IMR-90 (cell line): ENCODE data around the gene SOX9. TPM values are rescaled to one million over a fixed set of nuclear protein-coding genes. Genes with fewer than 3 reads are reported as not detected.

Source experiments
- ATAC-seq: fragments of 200-7000 bp; cut with Tn5 transposase; 2 replicates; pipeline ENCODE4 v1.9.1; 2020; ENCODE audit warnings: low read depth, mild to moderate bottlenecking, moderate library complexity
- BruUV-seq: library from RNA; stranded (reverse); fragments of 400-500 nt; replicated peaks from 2 replicates; lab custom pipeline; 2021; lab: Mats Ljungman, UMichigan
- CTCF ChIA-PET: fragments of 300-600 bp; formaldehyde crosslinking; extraction: SDS; loops from one replicate; lab custom pipeline; 2021; ENCODE audit warnings: antibody characterized with exemption; lab: Yijun Ruan, JAX
- POLR2A ChIA-PET: fragments of 300-600 bp; sonication (Branson Sonifier 250); formaldehyde crosslinking; loops from one replicate; lab custom pipeline; 2022; ENCODE audit warnings: antibody characterized with exemption; ENCODE audit not compliant: unreplicated experiment; lab: Charles Lee
- DNase-seq: peaks from one replicate; pipeline ENCODE4 v3.0.0; 2013
- H2AFZ ChIP-seq: replicated peaks from 2 replicates; pipeline ENCODE3; 2013; ENCODE audit warnings: low read length, mild to moderate bottlenecking; ENCODE audit not compliant: poor library complexity
- H2AK5ac ChIP-seq: 2 replicates; pipeline ENCODE4 v1.6.1; 2013; ENCODE audit warnings: low read depth, low read length, inconsistent platforms
- H2AK9ac ChIP-seq: replicated peaks from 2 replicates; pipeline ENCODE3; 2013; ENCODE audit warnings: mild to moderate bottlenecking, low read depth, low read length, moderate library complexity; ENCODE audit not compliant: poor library complexity
- H2BK120ac ChIP-seq: 2 replicates; pipeline ENCODE4 v1.6.1; 2013; ENCODE audit warnings: low read depth, low read length, inconsistent platforms
- H2BK15ac ChIP-seq: 3 replicates; pipeline ENCODE4 v1.6.1; 2013; ENCODE audit warnings: low read depth, low read length, inconsistent platforms
- H2BK20ac ChIP-seq: 2 replicates; pipeline ENCODE4 v1.6.1; 2013; ENCODE audit warnings: low read depth, mild to moderate bottlenecking, inconsistent platforms, low read length, moderate library complexity
- H2BK5ac ChIP-seq: 2 replicates; pipeline ENCODE4 v1.6.1; 2013; ENCODE audit warnings: mild to moderate bottlenecking, low read depth, low read length, inconsistent platforms; ENCODE audit not compliant: poor library complexity, severe bottlenecking
- H3K14ac ChIP-seq: replicated peaks from 2 replicates; pipeline ENCODE4 v1.6.1; 2013; ENCODE audit warnings: low read depth, low read length, inconsistent platforms
- H3K18ac ChIP-seq: 2 replicates; pipeline ENCODE4 v1.6.1; 2013; ENCODE audit warnings: low read depth, low read length, control low read depth
- H3K23ac ChIP-seq: 2 replicates; pipeline ENCODE4 v1.6.1; 2013; ENCODE audit warnings: low read depth, low read length, inconsistent platforms
- H3K27ac ChIP-seq: 2 replicates; pipeline ENCODE4 v1.5.1; 2013; ENCODE audit warnings: mild to moderate bottlenecking, control low read depth, low read length; ENCODE audit not compliant: insufficient read depth
- H3K27me3 ChIP-seq: 2 replicates; pipeline ENCODE4 v1.6.1; 2013; ENCODE audit warnings: low read length; ENCODE audit not compliant: control insufficient read depth, insufficient read depth
- H3K36me3 ChIP-seq: 2 replicates; pipeline ENCODE4 v1.6.1; 2013; ENCODE audit warnings: low read length, mixed read lengths; ENCODE audit not compliant: control insufficient read depth, insufficient read depth
- H3K4ac ChIP-seq: 2 replicates; pipeline ENCODE4 v1.6.1; 2013; ENCODE audit warnings: low read depth, low read length, inconsistent platforms
- H3K4me1 ChIP-seq: 2 replicates; pipeline ENCODE4 v1.6.1; 2013; ENCODE audit warnings: low read length, mixed read lengths; ENCODE audit not compliant: control insufficient read depth, insufficient read depth
- H3K4me2 ChIP-seq: 2 replicates; pipeline ENCODE4 v1.6.1; 2013; ENCODE audit warnings: low read depth, mild to moderate bottlenecking, control low read depth, low read length, moderate library complexity
- H3K4me3 ChIP-seq: 2 replicates; pipeline ENCODE4 v1.5.1; 2013; ENCODE audit warnings: low read depth, mild to moderate bottlenecking, control low read depth, low read length, moderate library complexity; ENCODE audit not compliant: insufficient read depth
- H3K56ac ChIP-seq: 2 replicates; pipeline ENCODE4 v1.6.1; 2013; ENCODE audit warnings: low read length, inconsistent platforms; ENCODE audit not compliant: insufficient read depth; ENCODE audit errors: extremely low read depth
- H3K79me1 ChIP-seq, 2 experiments: 2 replicates each; pipeline ENCODE4 v1.6.1; 2013; ENCODE audit warnings: low read length in 2 of 2, inconsistent platforms in 1 of 2, low read depth in 1 of 2
- H3K9ac ChIP-seq: 2 replicates; pipeline ENCODE4 v1.6.1; 2013; ENCODE audit warnings: low read depth, low read length, control low read depth
- H3K9me1 ChIP-seq: 2 replicates; pipeline ENCODE4 v1.6.1; 2013; ENCODE audit warnings: low read length, inconsistent platforms; ENCODE audit not compliant: insufficient read depth
- H3K9me3 ChIP-seq: 2 replicates; pipeline ENCODE4 v1.6.1; 2013; ENCODE audit warnings: low read length; ENCODE audit not compliant: control insufficient read depth, insufficient read depth
- H4K20me1 ChIP-seq: 2 replicates; pipeline ENCODE4 v1.6.1; 2013; ENCODE audit warnings: low read length, inconsistent platforms; ENCODE audit not compliant: insufficient read depth
- H4K5ac ChIP-seq: 2 replicates; pipeline ENCODE4 v1.6.1; 2013; ENCODE audit warnings: mild to moderate bottlenecking, low read depth, low read length, control low read depth
- H4K8ac ChIP-seq, 2 experiments: 2 replicates each; pipeline ENCODE4 v1.6.1; 2013; ENCODE audit warnings: low read depth in 2 of 2, low read length in 2 of 2, control low read depth in 1 of 2, inconsistent platforms in 1 of 2
- H4K91ac ChIP-seq: 2 replicates; pipeline ENCODE4 v1.6.1; 2013; ENCODE audit warnings: low read depth, low read length, inconsistent platforms; ENCODE audit not compliant: insufficient read depth
- BHLHE40 ChIP-seq: fragments of 150-350 bp; IDR thresholded peaks from 2 replicates; pipeline ENCODE4 v1.6.1; 2016; ENCODE audit warnings: mild to moderate bottlenecking, low read depth, low read length
- CEBPB ChIP-seq: IDR thresholded peaks from 2 replicates; pipeline ENCODE4 v1.6.1; 2012; ENCODE audit warnings: low read depth, low read length, improper control_type of control experiment
- FOS ChIP-seq: fragments of 150-350 bp; IDR thresholded peaks from 2 replicates; pipeline ENCODE4 v1.6.1; 2016; ENCODE audit warnings: low read depth, low read length
- WGBS, 2 experiments: methylation state at CpG; one replicate each; pipeline versions ENCODE4 v1.1.5 to v1.1.7; 2013; ENCODE audit warnings: missing lambda C conversion rate in 2 of 2; ENCODE audit not compliant: insufficient read length in 1 of 2; ENCODE audit errors: extremely low coverage in 2 of 2; 5-methylcytosine and 5-hydroxymethylcytosine counted together
- dilution Hi-C: fragments of 300-500 bp; cut with HindIII; formaldehyde crosslinking; loops from one replicate; pipeline ENCODE4 v1.14.3; 2018; ENCODE audit warnings: low sequenced_read_pairs; ENCODE audit not compliant: unreplicated experiment
- in situ Hi-C: fragments of 300-500 bp; cut with MboI; formaldehyde crosslinking; loops from 3 replicates; pipeline ENCODE4 v1.14.3; 2019; ENCODE audit warnings: low sequenced_read_pairs, inconsistent platforms, mixed read lengths
- intact Hi-C: fragments of 100-400 bp; cut with micrococcal nuclease; formaldehyde crosslinking; loops from 2 replicates; pipeline ENCODE4 v1.10.0; 2022
- polyA plus RNA-seq, 3 experiments: library from polyadenylated mRNA; depleted of rRNA; stranded (reverse); fragments of >200 nt; gene quantifications; 2 replicates each; pipeline ENCODE4 v1.2.3, GENCODE V29; 2012; ENCODE audit warnings: low replicate concordance in 1 of 3
- total RNA-seq: library from RNA; depleted of rRNA; stranded (reverse); fragments of >200 nt; gene quantifications from 2 replicates; pipeline ENCODE4 v1.2.3, GENCODE V29; 2012
- TF ChIP-seq, protein P1 (sequence below): fragments of 150-350 bp; IDR thresholded peaks from 2 replicates; pipeline ENCODE4 v1.6.1; 2016; ENCODE audit warnings: low read depth, mild to moderate bottlenecking, low read length, moderate library complexity, borderline replicate concordance

Gene SOX9
- total and polyA plus RNA-seq, 2 of the 4 experiments (the other 2 are of a cell fraction): 4.1 to 12.7 TPM

DNA sequence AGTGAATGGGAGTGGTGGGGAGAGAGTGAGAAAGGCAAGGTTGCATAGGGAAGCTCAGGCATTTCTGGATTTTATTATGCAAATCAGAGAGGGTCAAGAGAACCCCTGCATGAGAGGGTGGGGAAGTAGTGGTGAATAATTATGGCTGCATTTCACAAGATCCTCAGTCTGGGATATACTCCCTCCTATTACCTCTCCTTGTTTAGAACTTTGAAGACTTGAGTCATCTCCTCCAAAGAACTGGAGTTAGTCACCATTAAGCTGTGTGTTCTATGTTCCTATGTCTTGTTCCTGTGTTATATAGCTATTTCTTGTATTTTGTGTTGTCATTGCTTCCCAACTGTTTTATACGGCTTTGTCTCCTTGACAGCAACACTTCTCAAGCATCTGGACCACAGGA, 18.4 kb downstream of the SOX9 start:
- 0 out of 2 replicates have a peak overlapping the region, but pooled peaks have one; percentile 76 for H2BK20ac ChIP-seq
- ATAC-seq (peak; percentile 75), DNase-seq (peak; percentile 85)
- intact Hi-C loops (no loop called here), in situ Hi-C loops (loop anchor here (5.0 kb wide), 1 partner anchor 398 kb away; no protein-coding TSS in a partner anchor), dilution Hi-C loops (no loop called here)
- no peak overlapping the region for H3K27ac ChIP-seq
- H3K9me1 ChIP-seq: peaks cover 22% of the 10 kb centered on the region
- no TSS peak for BruUV-seq
- H4K91ac ChIP-seq: peak overlapping the region; percentile 61; the same call in 1 of the 2 replicates
- ChIA-PET POLR2A (no interaction called here), CTCF (interaction anchor here (0.6 kb wide), 1 partner anchor 11 kb away, joined by 3 read pairs; no protein-coding TSS in a partner anchor)
- H4K5ac ChIP-seq: no peak overlapping the region
- no CpG with 5 or more reads among the region's 1 CpG for WGBS, 2 experiments
- no peaks in the 10 kb centered on the region for H4K20me1 ChIP-seq
- H3K14ac ChIP-seq: peak overlapping the region; percentile 78
- no peak overlapping the region for H3K4me3 ChIP-seq
- H3K4me2 ChIP-seq: peak overlapping the region; percentile 48; the same call in 1 of the 2 replicates
- no peaks in the 10 kb centered on the region for H3K36me3 ChIP-seq
- H3K9me3 ChIP-seq: no peaks in the 10 kb centered on the region
- peaks cover 20% of the 10 kb centered on the region for H3K4me1 ChIP-seq
- H2AFZ ChIP-seq: no peak overlapping the region
- peak overlapping the region; percentile 67 for H3K4ac ChIP-seq
- H3K56ac ChIP-seq: no peak overlapping the region; the same call in 1 of the 2 replicates
- H2AK5ac ChIP-seq: peak overlapping the region; percentile 46
- H2BK120ac ChIP-seq: no peak overlapping the region
- TF ChIP-seq FOS (no peak), BHLHE40 (no peak), CEBPB (peak; percentile 81)
- TF ChIP-seq, protein P1, sequence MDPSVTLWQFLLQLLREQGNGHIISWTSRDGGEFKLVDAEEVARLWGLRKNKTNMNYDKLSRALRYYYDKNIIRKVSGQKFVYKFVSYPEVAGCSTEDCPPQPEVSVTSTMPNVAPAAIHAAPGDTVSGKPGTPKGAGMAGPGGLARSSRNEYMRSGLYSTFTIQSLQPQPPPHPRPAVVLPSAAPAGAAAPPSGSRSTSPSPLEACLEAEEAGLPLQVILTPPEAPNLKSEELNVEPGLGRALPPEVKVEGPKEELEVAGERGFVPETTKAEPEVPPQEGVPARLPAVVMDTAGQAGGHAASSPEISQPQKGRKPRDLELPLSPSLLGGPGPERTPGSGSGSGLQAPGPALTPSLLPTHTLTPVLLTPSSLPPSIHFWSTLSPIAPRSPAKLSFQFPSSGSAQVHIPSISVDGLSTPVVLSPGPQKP: no peak
- H2AK9ac ChIP-seq: no peak overlapping the region
- peak overlapping the region; percentile 61 for H2BK15ac ChIP-seq
- H3K9ac ChIP-seq: no peak overlapping the region
- H3K27me3 ChIP-seq: no peaks in the 10 kb centered on the region; the same call in 1 of the 2 replicates
- H3K18ac ChIP-seq: peak overlapping the region; percentile 71; the same call in 1 of the 2 replicates
- peak overlapping the region; percentile 12; the same call in 1 of the 2 replicates for H3K23ac ChIP-seq
- H3K79me1 ChIP-seq: no peaks in the 10 kb centered on the region
- peak overlapping the region; percentile 51 for H2BK5ac ChIP-seq
- no peak overlapping the region for H4K8ac ChIP-seq
